Stimulated activated CD4-positive, alpha-beta T cell treated with anti-CD3 and anti-CD28 coated beads, TNF-alpha, amount 100 ng/mL, for 4 hours (primary cell): ENCODE data around the gene KRT3.
"Not testable (repeated sequence)": the region's sequence is repeated elsewhere in the genome, so short reads cannot be mapped to it uniquely, and the experiment has no call there.

Experiments
- DNase-seq, 3 experiments: peaks; one replicate each; pipeline ENCODE4 v3.0.0-alpha.2; 2020; ENCODE audit warnings: low read depth in 3 of 3

Gene KRT3

GRCh38 chr12:52798003-52798670 is 2.2 kb upstream of the KRT3 start:
- DNase-seq, result no peak

GRCh38 chr12:52797529-52797894 is 1.6 kb upstream of the KRT3 start:
- no peak for DNase-seq

DNA sequence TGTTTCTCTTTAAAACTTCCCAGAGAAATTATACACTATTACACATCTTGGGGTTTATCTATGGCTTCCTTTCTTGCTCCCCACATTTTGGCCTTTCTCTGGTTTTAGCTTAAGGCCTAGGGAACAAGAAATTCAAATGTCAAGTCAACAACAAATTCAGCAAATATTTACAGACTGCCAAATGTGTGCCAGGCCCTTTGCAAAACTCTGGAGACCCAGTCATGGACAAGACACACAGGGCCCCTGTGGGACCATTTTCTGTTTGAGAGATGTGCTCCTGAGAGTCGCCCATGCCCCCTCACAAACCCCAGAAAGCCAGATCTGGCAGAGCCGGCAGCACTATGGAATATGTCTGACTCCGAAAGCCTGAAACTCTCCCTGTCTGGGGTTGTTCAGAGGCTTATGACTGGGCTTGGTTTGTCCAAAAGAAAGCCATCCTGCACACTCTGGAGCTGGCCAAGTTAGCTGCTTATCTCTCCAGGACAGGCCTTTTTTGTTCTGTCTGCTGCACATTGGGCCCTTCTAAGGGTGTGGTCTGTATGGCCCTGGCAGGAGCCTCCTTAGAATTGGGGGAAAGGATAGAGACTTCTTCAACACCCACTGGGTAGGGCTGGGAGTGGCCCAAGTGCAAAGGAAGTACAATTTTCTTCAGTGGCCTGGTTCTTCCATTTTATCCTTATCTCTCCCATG is 1.1 kb upstream of the KRT3 start:
- DNase-seq, result no peak

DNA sequence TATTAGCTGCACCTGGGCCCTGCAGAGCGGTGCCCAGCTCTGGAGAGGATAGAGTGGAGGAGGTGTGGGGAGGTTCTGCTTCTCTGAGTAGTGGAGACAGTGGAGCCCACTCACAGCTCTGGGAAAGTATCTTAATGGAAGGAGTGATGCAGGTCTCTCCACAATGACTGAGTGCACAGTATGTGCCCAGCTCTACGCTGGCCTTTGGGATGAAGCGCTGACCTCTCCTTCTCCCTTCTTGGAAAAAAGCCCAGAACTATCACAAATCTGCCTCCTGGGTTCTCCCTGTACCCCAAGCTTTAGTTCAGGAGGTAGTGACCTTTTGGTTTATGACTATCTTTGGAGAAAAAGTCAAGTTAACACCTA is 495 bp upstream of the KRT3 start:
- no peak for DNase-seq

DNA sequence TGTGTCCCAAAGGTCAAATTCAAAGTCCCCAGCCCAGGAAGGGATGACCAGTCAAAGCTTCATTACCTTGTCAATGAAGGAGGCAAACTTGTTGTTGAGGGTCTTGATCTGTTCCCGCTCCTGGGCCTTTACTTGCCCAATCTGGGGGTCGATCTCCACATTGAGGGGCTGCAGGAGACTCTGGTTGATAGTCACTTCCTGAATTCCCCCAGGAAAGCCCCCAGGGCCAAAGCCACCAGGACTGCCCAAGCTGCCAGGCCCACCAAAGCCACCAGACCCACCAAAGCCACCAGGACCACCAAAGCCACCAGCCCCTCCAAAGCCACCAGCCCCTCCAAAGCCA is 614 bp downstream of the KRT3 start:
- DNase-seq, result not testable (repeated sequence)

DNA sequence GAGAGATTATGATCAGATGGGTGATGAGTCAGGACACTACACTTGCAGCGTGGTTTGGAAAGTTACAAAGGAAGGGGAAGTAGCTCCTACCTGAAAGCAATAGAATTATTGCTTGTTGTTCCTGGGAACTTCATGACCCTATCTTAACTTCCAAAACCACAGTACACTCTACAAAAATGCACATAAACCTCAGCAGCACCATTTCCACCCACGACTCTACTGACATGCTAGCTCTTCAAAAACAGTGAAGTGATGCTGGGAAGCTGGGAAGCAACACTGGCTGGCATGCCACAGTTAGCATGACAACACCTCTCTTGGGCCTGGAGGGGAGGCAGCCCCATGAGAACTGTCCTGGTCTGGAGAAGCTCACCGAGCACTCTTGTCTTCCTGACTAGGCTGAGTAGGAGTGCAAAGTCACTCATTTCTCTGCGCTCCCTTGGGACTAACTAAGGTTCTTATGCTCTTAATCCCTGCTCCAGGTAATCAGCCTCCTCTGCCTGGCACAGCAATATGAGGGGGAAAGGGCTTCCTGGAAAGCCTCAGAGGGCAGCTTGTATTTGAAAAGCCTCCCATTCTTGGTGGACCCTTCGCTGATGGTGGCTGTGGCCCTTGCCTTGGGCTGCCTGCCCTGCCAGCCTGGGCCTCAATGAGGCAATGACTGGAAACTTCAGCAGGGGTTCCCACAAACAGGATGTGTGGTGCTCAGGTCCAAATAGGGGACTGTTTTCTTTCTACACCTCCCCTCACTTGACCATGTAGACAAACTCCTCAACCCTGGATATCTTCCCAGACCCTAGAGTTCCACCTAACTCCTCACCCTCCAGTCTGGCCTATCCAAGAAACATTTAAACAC is 1.2 kb downstream of the KRT3 start:
- no peak for DNase-seq

DNA sequence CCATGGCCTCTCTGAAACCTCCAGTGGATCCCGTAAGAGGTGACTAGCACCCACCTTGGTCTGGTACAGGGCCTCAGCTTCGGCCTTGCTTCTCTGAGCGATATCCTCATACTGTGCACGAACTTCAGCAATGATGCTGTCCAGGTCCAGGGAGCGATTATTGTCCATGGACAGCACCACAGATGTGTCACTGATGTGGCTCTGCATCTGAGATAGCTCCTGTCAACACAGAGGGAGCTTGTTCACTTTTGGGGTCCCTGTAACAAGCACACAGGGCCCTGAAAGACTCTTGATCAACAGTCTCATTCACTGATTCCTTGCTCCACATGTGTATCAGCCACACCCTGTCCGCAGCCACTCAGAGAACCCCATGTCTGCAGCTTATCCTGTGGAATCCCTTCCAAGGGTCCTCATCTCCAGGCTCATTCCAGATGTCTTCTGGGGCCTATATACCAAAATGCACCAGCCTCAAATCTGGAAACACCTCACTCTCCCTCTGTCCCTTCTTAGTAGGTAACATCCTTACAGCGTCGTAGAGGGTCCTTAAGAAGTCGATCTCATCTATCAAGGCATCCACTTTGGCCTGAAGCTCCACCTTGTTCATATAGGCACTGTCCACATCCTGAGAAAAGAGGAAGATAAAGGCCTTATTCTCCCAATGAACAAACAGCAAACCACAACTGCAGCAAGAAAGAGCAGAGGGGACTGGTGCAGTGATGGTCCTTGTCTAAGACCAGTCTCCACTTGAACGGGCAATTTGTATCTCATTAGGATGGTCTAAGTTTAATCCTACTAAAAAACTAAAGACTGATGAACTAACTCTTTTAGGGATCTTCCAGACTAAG is 3.5 kb downstream of the KRT3 start:
- DNase-seq, result no peak

GRCh38 chr12:52791271-52792184 is 4.4 kb downstream of the KRT3 start:
- DNase-seq, result no peak

DNA sequence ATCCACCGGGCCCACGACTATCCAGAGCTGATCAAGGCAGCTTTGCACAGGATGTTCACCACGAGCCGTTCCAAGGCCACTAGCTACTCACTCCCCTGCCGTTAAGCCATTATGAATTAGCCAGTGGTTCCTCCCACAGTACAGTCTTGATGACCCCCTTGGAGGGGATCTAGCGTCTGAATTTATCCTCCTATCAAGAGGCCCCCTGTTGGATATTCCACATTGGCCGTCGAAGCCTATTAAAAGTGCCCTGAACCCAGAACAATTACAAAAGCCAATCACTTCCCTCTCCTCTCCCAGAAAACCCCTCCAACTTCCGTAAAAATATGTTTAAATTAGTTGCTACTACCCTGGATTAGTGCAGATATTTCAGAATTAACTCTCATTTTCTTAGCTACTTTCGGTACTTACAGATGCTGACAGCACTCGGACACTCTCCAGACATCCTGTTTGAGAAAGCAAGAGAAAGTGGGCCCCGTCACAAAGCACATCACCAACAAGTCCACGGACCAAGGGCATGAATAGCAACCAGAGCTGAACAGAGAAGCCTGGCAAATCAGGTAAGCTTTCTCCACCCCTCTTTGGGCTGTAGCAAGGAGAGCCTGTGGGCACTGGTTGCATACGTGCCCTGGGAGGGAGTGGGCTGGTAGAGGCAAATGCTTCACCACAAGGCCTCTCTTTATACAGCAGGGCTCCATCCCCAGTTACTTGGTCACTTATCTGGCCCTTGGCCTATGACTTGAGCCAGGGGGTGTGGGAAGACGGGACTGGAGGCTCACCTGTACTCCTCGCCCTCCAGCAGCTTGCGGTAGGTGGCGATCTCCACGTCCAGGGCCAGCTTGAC is 5.3 kb downstream of the KRT3 start:
- no peak for DNase-seq

DNA sequence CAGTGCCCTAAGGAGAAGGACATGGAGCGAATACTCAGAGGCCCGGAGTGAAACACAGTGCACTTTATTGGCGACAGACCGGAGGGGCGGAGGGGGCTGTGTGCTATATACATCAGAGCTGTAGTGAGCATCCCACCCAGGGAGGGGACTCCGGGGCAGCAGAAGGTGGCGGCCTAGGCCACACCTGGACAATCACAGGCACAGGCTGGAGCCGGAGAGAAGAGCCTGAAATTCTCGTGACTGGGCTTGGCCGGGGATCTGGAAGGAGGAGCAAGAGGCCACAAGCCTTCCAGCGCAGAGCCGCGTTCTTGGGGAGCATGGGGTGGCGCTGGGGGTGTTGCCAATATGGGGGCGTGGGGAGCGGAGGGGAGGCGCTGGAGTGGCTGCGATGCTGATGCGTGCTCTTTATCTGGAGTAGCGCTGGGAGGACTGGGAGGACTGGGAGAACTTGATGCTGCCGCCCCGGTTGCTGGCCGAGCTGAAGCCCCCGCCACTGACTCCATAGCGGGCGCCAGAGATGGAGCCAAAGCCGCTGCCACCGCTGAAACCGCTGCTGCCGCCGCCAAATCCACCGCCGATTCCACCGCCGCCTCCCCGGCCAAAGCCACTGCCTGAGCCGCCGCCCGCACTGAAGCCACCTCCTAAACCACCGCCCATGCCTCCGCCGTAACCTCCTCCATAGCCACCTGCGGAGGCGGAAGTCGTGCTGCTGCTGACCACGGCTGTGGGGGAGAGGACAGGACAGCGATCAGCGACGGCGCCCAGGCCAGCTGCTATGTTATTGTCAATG is 6.1 kb downstream of the KRT3 start:
- DNase-seq, result no peak

- DNase-seq, result no peak
Measured at GRCh38 chr12:52788876-52789636, 6.9 kb downstream of the KRT3 start.

- no peak for DNase-seq
Measured at GRCh38 chr12:52788192-52788875, 7.6 kb downstream of the KRT3 start.

DNA sequence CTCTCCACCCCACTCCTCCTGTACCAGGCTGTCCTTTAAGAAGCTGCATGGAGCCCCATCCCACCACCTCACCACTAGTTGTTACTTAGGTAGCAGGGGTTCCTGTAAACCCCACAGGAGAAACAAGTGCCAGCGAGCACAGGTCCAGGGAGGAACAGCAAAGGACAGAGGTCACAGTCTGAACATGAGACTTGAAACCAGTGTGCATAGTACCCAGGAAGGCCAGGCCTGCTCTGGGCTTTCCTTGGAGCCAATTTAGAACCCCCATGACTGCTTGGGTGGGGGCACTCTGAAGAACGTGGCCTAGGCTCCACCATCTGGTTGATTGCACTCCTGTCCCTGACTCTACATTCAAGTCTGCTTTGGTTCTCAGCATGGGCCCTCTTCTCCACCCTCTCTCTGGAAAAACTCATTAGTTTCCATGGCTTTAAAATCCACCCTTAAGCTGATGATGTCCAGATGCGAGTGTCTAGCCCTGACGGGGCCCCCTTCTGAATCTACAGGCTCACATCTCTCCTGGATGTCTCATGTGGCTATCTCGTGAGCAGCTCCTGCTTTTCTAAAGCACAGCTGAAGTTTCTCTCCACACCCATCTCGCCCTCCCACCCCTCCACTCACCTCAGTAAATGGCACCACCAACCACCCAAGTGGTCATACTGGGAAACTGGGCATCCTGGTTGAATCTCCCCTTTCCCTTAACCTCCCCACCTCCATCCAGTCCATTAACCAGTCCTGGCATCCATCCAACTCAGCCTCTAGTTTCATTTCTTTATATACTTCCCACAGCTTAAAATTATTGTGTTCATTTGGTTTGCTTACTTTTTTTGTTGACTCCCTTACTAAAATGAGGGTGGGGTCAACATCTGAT is 8.4 kb downstream of the KRT3 start:
- DNase-seq, result no peak

- no peak for DNase-seq
Measured at GRCh38 chr12:52784909-52785308, 11.0 kb downstream of the KRT3 start.

GRCh38 chr12:52783563-52784316 is 12.2 kb downstream of the KRT3 start:
- DNase-seq, result no peak

- no peak for DNase-seq
Measured at GRCh38 chr12:52782502-52782901, 13.4 kb downstream of the KRT3 start.
